Measurements from ENCODE around the gene DPEP2.

- peak; percentile 93 for TF ChIP-seq CTCF (IDR thresholded peaks at IDR 0.05; ENCODE audit: low read length)
- TF ChIP-seq EZH2 (IDR thresholded peaks at IDR 0.05; ENCODE audit: borderline replicate concordance, low read length) = no peak
Observed at GRCh38 chr16:68040506-68041288, 41.4 kb upstream of the DPEP2 start.
